ENCODE measurements around the gene FOXP1. TPM values are rescaled to one million over a fixed set of nuclear protein-coding genes. Genes with fewer than 3 reads are reported as not detected.
A peak's percentile ranks its signal among the peaks of the same experiment; 100 is the strongest.

Gene FOXP1
- total and polyA plus RNA-seq, 2 of the 13 experiments (the other 11 are each of a cell fraction or from before 2014, with no cell fraction given), result 40.4 to 59.0 TPM

DNA sequence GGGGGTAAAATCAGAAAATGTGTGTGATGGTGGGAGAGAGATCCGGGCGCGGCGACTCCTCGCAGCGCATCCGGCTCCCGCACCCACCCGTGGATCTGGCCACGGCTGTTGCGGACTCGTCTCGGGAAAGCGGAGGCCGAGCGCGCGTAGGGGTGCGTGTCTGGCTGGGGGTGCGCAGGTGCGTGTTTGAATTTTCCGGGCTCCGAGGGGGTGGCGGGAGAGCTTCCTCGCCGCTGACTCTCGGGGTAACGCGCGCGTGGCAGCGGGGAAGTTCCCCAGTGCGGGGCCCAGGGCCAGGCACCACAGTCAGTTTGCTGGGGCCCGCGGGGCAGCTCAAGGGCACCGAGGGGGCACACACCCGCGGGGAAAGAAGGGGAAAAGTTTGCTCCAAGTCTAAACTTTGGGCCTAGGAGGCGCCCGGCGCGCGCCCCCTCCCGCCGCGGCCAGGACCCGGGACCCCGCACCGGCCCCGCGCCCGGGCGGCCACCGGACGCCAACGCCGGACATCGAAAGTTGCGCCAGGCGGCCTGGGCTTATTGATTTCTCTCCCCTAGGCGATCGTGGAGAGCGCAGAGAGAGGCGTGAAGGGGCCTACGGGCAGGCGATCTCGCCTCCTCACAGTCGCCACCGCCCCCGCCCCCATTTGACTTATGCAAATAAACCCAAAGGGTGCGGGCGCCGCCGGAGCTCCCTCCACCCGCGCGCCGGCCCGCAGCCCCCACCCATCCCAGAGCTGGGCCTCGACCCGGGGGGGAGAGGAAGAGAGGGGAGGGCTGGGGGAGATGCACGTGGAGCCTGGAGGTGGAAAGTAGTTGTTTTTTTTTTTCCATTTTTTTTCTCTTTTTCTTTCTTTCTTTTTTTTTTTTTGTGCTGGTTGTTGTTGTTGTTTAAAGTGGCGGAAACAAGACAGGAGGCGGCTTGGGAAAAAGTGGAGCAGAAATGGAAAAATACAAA is 639 bp downstream of the FOXP1 start (continued):
- TF ChIP-seq, protein P1, sequence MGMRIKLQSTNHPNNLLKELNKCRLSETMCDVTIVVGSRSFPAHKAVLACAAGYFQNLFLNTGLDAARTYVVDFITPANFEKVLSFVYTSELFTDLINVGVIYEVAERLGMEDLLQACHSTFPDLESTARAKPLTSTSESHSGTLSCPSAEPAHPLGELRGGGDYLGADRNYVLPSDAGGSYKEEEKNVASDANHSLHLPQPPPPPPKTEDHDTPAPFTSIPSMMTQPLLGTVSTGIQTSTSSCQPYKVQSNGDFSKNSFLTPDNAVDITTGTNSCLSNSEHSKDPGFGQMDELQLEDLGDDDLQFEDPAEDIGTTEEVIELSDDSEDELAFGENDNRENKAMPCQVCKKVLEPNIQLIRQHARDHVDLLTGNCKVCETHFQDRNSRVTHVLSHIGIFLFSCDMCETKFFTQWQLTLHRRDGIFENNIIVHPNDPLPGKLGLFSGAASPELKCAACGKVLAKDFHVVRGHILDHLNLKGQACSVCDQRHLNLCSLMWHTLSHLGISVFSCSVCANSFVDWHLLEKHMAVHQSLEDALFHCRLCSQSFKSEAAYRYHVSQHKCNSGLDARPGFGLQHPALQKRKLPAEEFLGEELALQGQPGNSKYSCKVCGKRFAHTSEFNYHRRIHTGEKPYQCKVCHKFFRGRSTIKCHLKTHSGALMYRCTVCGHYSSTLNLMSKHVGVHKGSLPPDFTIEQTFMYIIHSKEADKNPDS (CRISPR knock-in tag; IDR thresholded peaks at IDR 0.05), result no peak
- no peak for TF ChIP-seq BRCA1 (CRISPR knock-in tag; IDR thresholded peaks at IDR 0.05)
- TF ChIP-seq ATF7-NPFF (CRISPR knock-in tag; IDR thresholded peaks at IDR 0.05; ENCODE audit: low read depth), result no peak
- TF ChIP-seq AGO2 (optimal IDR thresholded peaks at IDR 0.05; ENCODE audit: low read depth, low read length), result peak; percentile 97
- TF ChIP-seq POLR2G (IDR thresholded peaks at IDR 0.05; ENCODE audit: low read depth, low read length), result peak; percentile 62; the same call in 1 of the 2 replicates
- no peak for TF ChIP-seq BCL6 (CRISPR knock-in tag; IDR thresholded peaks at IDR 0.05)
- peak; percentile 78 for TF ChIP-seq FOXP1 (IDR thresholded peaks at IDR 0.05)
- TF ChIP-seq FOXP1 (CRISPR knock-in tag; IDR thresholded peaks at IDR 0.05), result peak; percentile 41; the same call in 1 of the 2 replicates
- TF ChIP-seq STAT5B (CRISPR knock-in tag; IDR thresholded peaks at IDR 0.05), result no peak
- TF ChIP-seq HNRNPK (IDR thresholded peaks at IDR 0.05; ENCODE audit: low read depth, low read length, poor library complexity, severe bottlenecking), result peak; percentile 41
- no peak for TF ChIP-seq SIX1 (CRISPR knock-in tag; IDR thresholded peaks at IDR 0.05; ENCODE audit: borderline replicate concordance)
- peak; percentile 37 for TF ChIP-seq PHF8 (CRISPR knock-in tag; IDR thresholded peaks at IDR 0.05)
- TF ChIP-seq, protein P2, sequence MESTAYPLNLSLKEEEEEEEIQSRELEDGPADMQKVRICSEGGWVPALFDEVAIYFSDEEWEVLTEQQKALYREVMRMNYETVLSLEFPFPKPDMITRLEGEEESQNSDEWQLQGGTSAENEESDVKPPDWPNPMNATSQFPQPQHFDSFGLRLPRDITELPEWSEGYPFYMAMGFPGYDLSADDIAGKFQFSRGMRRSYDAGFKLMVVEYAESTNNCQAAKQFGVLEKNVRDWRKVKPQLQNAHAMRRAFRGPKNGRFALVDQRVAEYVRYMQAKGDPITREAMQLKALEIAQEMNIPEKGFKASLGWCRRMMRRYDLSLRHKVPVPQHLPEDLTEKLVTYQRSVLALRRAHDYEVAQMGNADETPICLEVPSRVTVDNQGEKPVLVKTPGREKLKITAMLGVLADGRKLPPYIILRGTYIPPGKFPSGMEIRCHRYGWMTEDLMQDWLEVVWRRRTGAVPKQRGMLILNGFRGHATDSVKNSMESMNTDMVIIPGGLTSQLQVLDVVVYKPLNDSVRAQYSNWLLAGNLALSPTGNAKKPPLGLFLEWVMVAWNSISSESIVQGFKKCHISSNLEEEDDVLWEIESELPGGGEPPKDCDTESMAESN (CRISPR knock-in tag; conservative IDR thresholded peaks at IDR 0.05), result no peak
- TF ChIP-seq, protein P3, sequence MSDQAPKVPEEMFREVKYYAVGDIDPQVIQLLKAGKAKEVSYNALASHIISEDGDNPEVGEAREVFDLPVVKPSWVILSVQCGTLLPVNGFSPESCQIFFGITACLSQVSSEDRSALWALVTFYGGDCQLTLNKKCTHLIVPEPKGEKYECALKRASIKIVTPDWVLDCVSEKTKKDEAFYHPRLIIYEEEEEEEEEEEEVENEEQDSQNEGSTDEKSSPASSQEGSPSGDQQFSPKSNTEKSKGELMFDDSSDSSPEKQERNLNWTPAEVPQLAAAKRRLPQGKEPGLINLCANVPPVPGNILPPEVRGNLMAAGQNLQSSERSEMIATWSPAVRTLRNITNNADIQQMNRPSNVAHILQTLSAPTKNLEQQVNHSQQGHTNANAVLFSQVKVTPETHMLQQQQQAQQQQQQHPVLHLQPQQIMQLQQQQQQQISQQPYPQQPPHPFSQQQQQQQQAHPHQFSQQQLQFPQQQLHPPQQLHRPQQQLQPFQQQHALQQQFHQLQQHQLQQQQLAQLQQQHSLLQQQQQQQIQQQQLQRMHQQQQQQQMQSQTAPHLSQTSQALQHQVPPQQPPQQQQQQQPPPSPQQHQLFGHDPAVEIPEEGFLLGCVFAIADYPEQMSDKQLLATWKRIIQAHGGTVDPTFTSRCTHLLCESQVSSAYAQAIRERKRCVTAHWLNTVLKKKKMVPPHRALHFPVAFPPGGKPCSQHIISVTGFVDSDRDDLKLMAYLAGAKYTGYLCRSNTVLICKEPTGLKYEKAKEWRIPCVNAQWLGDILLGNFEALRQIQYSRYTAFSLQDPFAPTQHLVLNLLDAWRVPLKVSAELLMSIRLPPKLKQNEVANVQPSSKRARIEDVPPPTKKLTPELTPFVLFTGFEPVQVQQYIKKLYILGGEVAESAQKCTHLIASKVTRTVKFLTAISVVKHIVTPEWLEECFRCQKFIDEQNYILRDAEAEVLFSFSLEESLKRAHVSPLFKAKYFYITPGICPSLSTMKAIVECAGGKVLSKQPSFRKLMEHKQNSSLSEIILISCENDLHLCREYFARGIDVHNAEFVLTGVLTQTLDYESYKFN (CRISPR knock-in tag; conservative IDR thresholded peaks at IDR 0.05), result 0 out of 2 replicates have a peak, but pooled peaks have one; percentile 48
- TF ChIP-seq TRIM24 (CRISPR knock-in tag; IDR thresholded peaks at IDR 0.05), result no peak
- no peak for TF ChIP-seq ZFYVE20 (CRISPR knock-in tag; IDR thresholded peaks at IDR 0.05; ENCODE audit: borderline replicate concordance, low read depth)
- TF ChIP-seq, protein P4, sequence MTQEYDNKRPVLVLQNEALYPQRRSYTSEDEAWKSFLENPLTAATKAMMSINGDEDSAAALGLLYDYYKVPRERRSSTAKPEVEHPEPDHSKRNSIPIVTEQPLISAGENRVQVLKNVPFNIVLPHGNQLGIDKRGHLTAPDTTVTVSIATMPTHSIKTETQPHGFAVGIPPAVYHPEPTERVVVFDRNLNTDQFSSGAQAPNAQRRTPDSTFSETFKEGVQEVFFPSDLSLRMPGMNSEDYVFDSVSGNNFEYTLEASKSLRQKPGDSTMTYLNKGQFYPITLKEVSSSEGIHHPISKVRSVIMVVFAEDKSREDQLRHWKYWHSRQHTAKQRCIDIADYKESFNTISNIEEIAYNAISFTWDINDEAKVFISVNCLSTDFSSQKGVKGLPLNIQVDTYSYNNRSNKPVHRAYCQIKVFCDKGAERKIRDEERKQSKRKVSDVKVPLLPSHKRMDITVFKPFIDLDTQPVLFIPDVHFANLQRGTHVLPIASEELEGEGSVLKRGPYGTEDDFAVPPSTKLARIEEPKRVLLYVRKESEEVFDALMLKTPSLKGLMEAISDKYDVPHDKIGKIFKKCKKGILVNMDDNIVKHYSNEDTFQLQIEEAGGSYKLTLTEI (CRISPR knock-in tag; conservative IDR thresholded peaks at IDR 0.05), result no peak
- no peak for TF ChIP-seq CBFB (CRISPR knock-in tag; IDR thresholded peaks at IDR 0.05)
- TF ChIP-seq FOSL2 (CRISPR knock-in tag; IDR thresholded peaks at IDR 0.05), result peak; percentile 25
- 0 out of 2 replicates have a peak, but pooled peaks have one; percentile 17 for TF ChIP-seq ISL2 (CRISPR knock-in tag; IDR thresholded peaks at IDR 0.05)
